Measurements from ENCODE around the gene KRTAP20-2. TPM values are rescaled to one million over a fixed set of nuclear protein-coding genes. Genes with fewer than 3 reads are reported as not detected.

The KRTAP20-2 gene
- total RNA-seq, 2 experiments from 2014 or later: not detected

GRCh38 chr21:30625449-30626165 lies 9.4 kb upstream of the KRTAP20-2 start:
- ChIA-PET POLR2A (no interaction called here), CTCF (no interaction called here)
- intact Hi-C loops (cut with micrococcal nuclease): no loop called here
- Mint-ChIP-seq H3K9me3 (no peaks in the 10 kb centered on the region), H3K4me1 (ENCODE audit: low read depth) (no peaks in the 10 kb centered on the region), H3K36me3 (no peaks in the 10 kb centered on the region), H3K27me3 (no peaks in the 10 kb centered on the region), H3K4me3 (no peak overlapping the region), H3K27ac (no peak overlapping the region)
- no peak for DNase-seq

- H3K4me1 Mint-ChIP-seq (ENCODE audit: low read depth): no peaks in the 10 kb centered on the region
- no peaks in the 10 kb centered on the region for H3K9me3 Mint-ChIP-seq
- intact Hi-C loops (cut with micrococcal nuclease): no loop called here
- no peaks in the 10 kb centered on the region for H3K27me3 Mint-ChIP-seq
- H3K36me3 Mint-ChIP-seq: no peaks in the 10 kb centered on the region
- POLR2A ChIA-PET: no interaction called here
- H3K4me3 Mint-ChIP-seq: no peak overlapping the region
- no peak for DNase-seq
- CTCF ChIA-PET: no interaction called here
- H3K27ac Mint-ChIP-seq: no peak overlapping the region
These were observed 6.9 kb upstream of the KRTAP20-2 start for GRCh38 chr21:30628109-30628508.

- intact Hi-C loops (cut with micrococcal nuclease): no loop called here
- ChIA-PET POLR2A (no interaction called here), CTCF (no interaction called here)
These were observed 5.8 kb upstream of the KRTAP20-2 start for GRCh38 chr21:30629200-30629599.

GRCh38 chr21:30638686-30639085 lies 3.7 kb downstream of the KRTAP20-2 start:
- no peaks in the 10 kb centered on the region for H3K4me1 Mint-ChIP-seq (ENCODE audit: low read depth)
- ChIA-PET POLR2A (no interaction called here), CTCF (no interaction called here)
- H3K27ac Mint-ChIP-seq: no peak overlapping the region
- H3K4me3 Mint-ChIP-seq: no peak overlapping the region
- H3K36me3 Mint-ChIP-seq: no peaks in the 10 kb centered on the region
- no peaks in the 10 kb centered on the region for H3K27me3 Mint-ChIP-seq
- no peak for DNase-seq
- intact Hi-C loops (cut with micrococcal nuclease): no loop called here
- no peaks in the 10 kb centered on the region for H3K9me3 Mint-ChIP-seq

More at GRCh38 chr21:30629200-30629599, 5.8 kb upstream of the KRTAP20-2 start:
- DNase-seq: no peak
- Mint-ChIP-seq H3K9me3 (no peaks in the 10 kb centered on the region), H3K4me1 (ENCODE audit: low read depth) (no peaks in the 10 kb centered on the region), H3K27ac (no peak overlapping the region), H3K36me3 (no peaks in the 10 kb centered on the region), H3K4me3 (no peak overlapping the region), H3K27me3 (no peaks in the 10 kb centered on the region)

- no peaks in the 10 kb centered on the region for H3K27me3 Mint-ChIP-seq
- POLR2A ChIA-PET: no interaction called here
These were observed 7.6 kb downstream of the KRTAP20-2 start, which contains the start of gene KRTAP20-3 for GRCh38 chr21:30642564-30642963. TSS of gene KRTAP20-3 (plus strand) at chr21:30642864.

GRCh38 chr21:30646904-30647414 lies 12.0 kb downstream of the KRTAP20-2 start:
- Mint-ChIP-seq H3K27me3 (no peaks in the 10 kb centered on the region), H3K9me3 (no peaks in the 10 kb centered on the region), H3K36me3 (no peaks in the 10 kb centered on the region), H3K4me1 (ENCODE audit: low read depth) (no peaks in the 10 kb centered on the region), H3K4me3 (no peak overlapping the region), H3K27ac (no peak overlapping the region)
- POLR2A ChIA-PET: no interaction called here
- CTCF ChIA-PET: no interaction called here
- DNase-seq: no peak
- intact Hi-C loops (cut with micrococcal nuclease): no loop called here

More at GRCh38 chr21:30642564-30642963, 7.6 kb downstream of the KRTAP20-2 start, which contains the start of gene KRTAP20-3:
- Mint-ChIP-seq H3K4me1 (ENCODE audit: low read depth) (no peaks in the 10 kb centered on the region), H3K4me3 (no peak within 1 kb of the TSS), H3K27ac (no peak within 1 kb of the TSS), H3K9me3 (no peaks in the 10 kb centered on the region), H3K36me3 (no peaks in the 10 kb centered on the region)
- intact Hi-C loops (cut with micrococcal nuclease): no loop called here
- no peak for DNase-seq
- CTCF ChIA-PET: no interaction called here

- H3K4me1 Mint-ChIP-seq (ENCODE audit: low read depth): no peaks in the 10 kb centered on the region
- H3K36me3 Mint-ChIP-seq: no peaks in the 10 kb centered on the region
- CTCF ChIA-PET: no interaction called here
These were observed 17.9 kb downstream of the KRTAP20-2 start for GRCh38 chr21:30652891-30653290.

GRCh38 chr21:30668776-30669175 lies 33.8 kb downstream of the KRTAP20-2 start:
- ChIA-PET POLR2A (no interaction called here), CTCF (no interaction called here)
- no peak for DNase-seq
- peaks cover 2% of the 10 kb centered on the region for H3K27me3 Mint-ChIP-seq
- no peak overlapping the region for H3K27ac Mint-ChIP-seq
- H3K4me1 Mint-ChIP-seq (ENCODE audit: low read depth): no peaks in the 10 kb centered on the region
- intact Hi-C loops (cut with micrococcal nuclease): no loop called here
- H3K9me3 Mint-ChIP-seq: no peaks in the 10 kb centered on the region
- H3K36me3 Mint-ChIP-seq: no peaks in the 10 kb centered on the region
- H3K4me3 Mint-ChIP-seq: no peak overlapping the region

More at GRCh38 chr21:30652891-30653290, 17.9 kb downstream of the KRTAP20-2 start:
- no peak overlapping the region for H3K27ac Mint-ChIP-seq
- H3K4me3 Mint-ChIP-seq: no peak overlapping the region
- POLR2A ChIA-PET: no interaction called here
- no peaks in the 10 kb centered on the region for H3K9me3 Mint-ChIP-seq
- no peak for DNase-seq
- H3K27me3 Mint-ChIP-seq: peaks cover 1% of the 10 kb centered on the region
- intact Hi-C loops (cut with micrococcal nuclease): no loop called here

- POLR2A ChIA-PET: no interaction called here
- Mint-ChIP-seq H3K36me3 (no peaks in the 10 kb centered on the region), H3K27ac (no peak overlapping the region), H3K4me1 (ENCODE audit: low read depth) (no peaks in the 10 kb centered on the region), H3K4me3 (no peak overlapping the region), H3K27me3 (peaks cover 2% of the 10 kb centered on the region), H3K9me3 (no peaks in the 10 kb centered on the region)
- intact Hi-C loops (cut with micrococcal nuclease): no loop called here
- CTCF ChIA-PET: no interaction called here
- DNase-seq: no peak
These were observed 38.1 kb downstream of the KRTAP20-2 start for GRCh38 chr21:30672985-30673650.

- Mint-ChIP-seq H3K27ac (no peak overlapping the region), H3K4me3 (no peak overlapping the region), H3K36me3 (no peaks in the 10 kb centered on the region), H3K27me3 (peaks cover 2% of the 10 kb centered on the region), H3K9me3 (no peaks in the 10 kb centered on the region), H3K4me1 (ENCODE audit: low read depth) (no peaks in the 10 kb centered on the region)
- DNase-seq: no peak
- intact Hi-C loops (cut with micrococcal nuclease): no loop called here
- ChIA-PET CTCF (no interaction called here), POLR2A (no interaction called here)
These were observed 39.3 kb downstream of the KRTAP20-2 start for GRCh38 chr21:30674312-30674711.

GRCh38 chr21:30676737-30677136 lies 41.7 kb downstream of the KRTAP20-2 start:
- ChIA-PET CTCF (no interaction called here), POLR2A (no interaction called here)
- H3K27ac Mint-ChIP-seq: no peak overlapping the region
- no peaks in the 10 kb centered on the region for H3K36me3 Mint-ChIP-seq
- no peaks in the 10 kb centered on the region for H3K9me3 Mint-ChIP-seq
- no peak overlapping the region for H3K4me3 Mint-ChIP-seq
- no peak for DNase-seq
- H3K4me1 Mint-ChIP-seq (ENCODE audit: low read depth): no peaks in the 10 kb centered on the region
- intact Hi-C loops (cut with micrococcal nuclease): no loop called here
- H3K27me3 Mint-ChIP-seq: no peaks in the 10 kb centered on the region

- Mint-ChIP-seq H3K9me3 (peaks cover 3% of the 10 kb centered on the region), H3K27me3 (no peaks in the 10 kb centered on the region), H3K36me3 (no peaks in the 10 kb centered on the region), H3K27ac (no peak overlapping the region), H3K4me1 (ENCODE audit: low read depth) (no peaks in the 10 kb centered on the region), H3K4me3 (no peak overlapping the region)
- ChIA-PET CTCF (no interaction called here), POLR2A (no interaction called here)
- DNase-seq: no peak
- intact Hi-C loops (cut with micrococcal nuclease): no loop called here
These were observed 45.6 kb downstream of the KRTAP20-2 start for GRCh38 chr21:30680586-30680985.

GRCh38 chr21:30684506-30684905 lies 49.5 kb downstream of the KRTAP20-2 start:
- no peaks in the 10 kb centered on the region for H3K36me3 Mint-ChIP-seq
- no peaks in the 10 kb centered on the region for H3K27me3 Mint-ChIP-seq
- DNase-seq: no peak
- CTCF ChIA-PET: no interaction called here
- no peak overlapping the region for H3K4me3 Mint-ChIP-seq
- no peak overlapping the region for H3K27ac Mint-ChIP-seq
- H3K9me3 Mint-ChIP-seq: peaks cover 3% of the 10 kb centered on the region
- H3K4me1 Mint-ChIP-seq (ENCODE audit: low read depth): no peaks in the 10 kb centered on the region
- intact Hi-C loops (cut with micrococcal nuclease): no loop called here
- POLR2A ChIA-PET: no interaction called here

Measured in activated CD4-positive, alpha-beta memory T cell treated with anti-CD3 and anti-CD28 coated beads for 36 hours (primary cell).